MCF 10A (cell line): ENCODE measurements around the gene BMP4. TPM values are rescaled to one million over a fixed set of nuclear protein-coding genes. Genes with fewer than 3 reads are reported as not detected.

Experiments
- BruUV-seq: library from RNA; stranded (reverse); fragments of 400-500 nt; replicated peaks from 2 replicates; lab custom pipeline; 2021; lab: Mats Ljungman, UMichigan
- CTCF ChIA-PET: fragments of 300-600 bp; sonication (Branson Sonifier 250); formaldehyde crosslinking; extraction: SDS; loops from one replicate; lab custom pipeline; 2021; ENCODE audit warnings: antibody characterized with exemption, inconsistent platforms; lab: Yijun Ruan, JAX
- POLR2A ChIA-PET: fragments of 300-600, 350-650 bp; sonication (Branson Sonifier 250); formaldehyde crosslinking; extraction: SDS; loops from one replicate; lab custom pipeline; 2020; ENCODE audit warnings: antibody characterized with exemption, inconsistent platforms; lab: Yijun Ruan, JAX
- DNase-seq: peaks from one replicate; pipeline ENCODE4 v3.0.0-alpha.2; 2018; ENCODE audit not compliant: unreplicated experiment
- H3K27ac Mint-ChIP-seq: one replicate; pipeline ENCODE4 v1.8.0; 2022; ENCODE audit warnings: mild to moderate bottlenecking, low read depth, mixed read lengths; ENCODE audit not compliant: unreplicated experiment
- H3K27me3 Mint-ChIP-seq: one replicate; pipeline ENCODE4 v1.8.0; 2022; ENCODE audit warnings: mixed read lengths; ENCODE audit not compliant: insufficient read depth, unreplicated experiment
- H3K36me3 Mint-ChIP-seq: one replicate; pipeline ENCODE4 v1.8.0; 2022; ENCODE audit warnings: mild to moderate bottlenecking, moderate library complexity, mixed read lengths; ENCODE audit not compliant: insufficient read depth, unreplicated experiment
- H3K4me1 Mint-ChIP-seq: one replicate; pipeline ENCODE4 v1.8.0; 2022; ENCODE audit warnings: mixed read lengths; ENCODE audit not compliant: insufficient read depth, unreplicated experiment
- H3K4me3 Mint-ChIP-seq: one replicate; pipeline ENCODE4 v1.8.0; 2022; ENCODE audit warnings: mild to moderate bottlenecking, moderate library complexity, mixed read lengths; ENCODE audit not compliant: unreplicated experiment
- H3K9me3 Mint-ChIP-seq: one replicate; pipeline ENCODE4 v1.8.0; 2022; ENCODE audit warnings: mixed read lengths; ENCODE audit not compliant: unreplicated experiment
- intact Hi-C: fragments of 100-400 bp; cut with micrococcal nuclease; formaldehyde crosslinking; loops from 2 replicates; pipeline ENCODE4 v1.14.1; 2022
- total RNA-seq: library from RNA; stranded (reverse); gene quantifications from 2 replicates; pipeline ENCODE4 v1.2.3, GENCODE V29; 2022
- TF ChIP-seq, protein P1 (sequence below): fragments of 200-600 bp; IDR thresholded peaks from one replicate; pipeline ENCODE4 v1.8.0; 2022; ENCODE audit warnings: antibody characterized with exemption, mild to moderate bottlenecking; ENCODE audit not compliant: unreplicated experiment

Gene BMP4
- total RNA-seq, 1 experiment from 2014 or later: 0.28 TPM

DNA sequence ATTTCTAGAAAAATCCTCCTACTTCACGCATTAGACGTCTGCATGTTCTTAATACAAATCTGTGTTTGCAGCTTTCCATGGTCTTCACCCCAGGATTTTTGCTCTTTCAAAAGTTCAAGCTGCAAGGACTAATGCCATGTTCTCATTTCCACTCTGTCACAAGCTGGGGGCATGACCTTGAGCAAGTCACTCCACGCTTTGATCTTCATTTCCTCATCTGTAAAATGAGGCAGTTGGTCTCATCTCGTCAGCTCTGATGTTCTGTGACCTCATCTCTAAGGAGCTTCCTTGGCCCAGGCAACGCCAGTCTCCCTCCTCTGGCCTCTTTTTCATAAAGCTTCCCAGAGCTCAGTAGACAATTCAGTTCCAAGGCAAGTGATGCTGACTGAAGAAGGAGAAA, 18.8 kb upstream of the BMP4 start:
- POLR2A ChIA-PET: no interaction called here
- intact Hi-C loops: no loop called here
- no TSS peak for BruUV-seq

DNA sequence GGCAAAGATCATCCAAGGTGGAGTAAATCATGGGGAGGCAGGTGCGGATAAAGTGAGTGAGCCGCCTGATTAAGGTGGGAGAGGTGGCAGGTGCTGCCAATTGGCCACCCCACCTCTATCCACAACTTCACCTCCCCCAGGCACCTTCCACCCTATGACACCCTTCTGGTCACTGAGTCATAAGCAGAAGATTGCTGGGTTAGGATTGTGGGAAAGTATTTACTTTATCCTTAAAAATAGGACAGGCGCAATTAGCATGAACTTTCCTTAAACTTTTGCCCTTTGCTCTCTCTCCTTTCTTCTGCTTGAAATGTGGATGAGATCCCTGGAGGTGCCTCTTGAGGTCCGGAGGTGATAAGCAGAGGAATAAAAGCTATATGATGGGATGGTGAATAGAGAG, 14.9 kb upstream of the BMP4 start:
- DNase-seq: no peak
- no peaks in the 10 kb centered on the region for H3K27me3 Mint-ChIP-seq
- H3K4me1 Mint-ChIP-seq: no peaks in the 10 kb centered on the region
- no peak overlapping the region for H3K27ac Mint-ChIP-seq
- TF ChIP-seq, protein P1, sequence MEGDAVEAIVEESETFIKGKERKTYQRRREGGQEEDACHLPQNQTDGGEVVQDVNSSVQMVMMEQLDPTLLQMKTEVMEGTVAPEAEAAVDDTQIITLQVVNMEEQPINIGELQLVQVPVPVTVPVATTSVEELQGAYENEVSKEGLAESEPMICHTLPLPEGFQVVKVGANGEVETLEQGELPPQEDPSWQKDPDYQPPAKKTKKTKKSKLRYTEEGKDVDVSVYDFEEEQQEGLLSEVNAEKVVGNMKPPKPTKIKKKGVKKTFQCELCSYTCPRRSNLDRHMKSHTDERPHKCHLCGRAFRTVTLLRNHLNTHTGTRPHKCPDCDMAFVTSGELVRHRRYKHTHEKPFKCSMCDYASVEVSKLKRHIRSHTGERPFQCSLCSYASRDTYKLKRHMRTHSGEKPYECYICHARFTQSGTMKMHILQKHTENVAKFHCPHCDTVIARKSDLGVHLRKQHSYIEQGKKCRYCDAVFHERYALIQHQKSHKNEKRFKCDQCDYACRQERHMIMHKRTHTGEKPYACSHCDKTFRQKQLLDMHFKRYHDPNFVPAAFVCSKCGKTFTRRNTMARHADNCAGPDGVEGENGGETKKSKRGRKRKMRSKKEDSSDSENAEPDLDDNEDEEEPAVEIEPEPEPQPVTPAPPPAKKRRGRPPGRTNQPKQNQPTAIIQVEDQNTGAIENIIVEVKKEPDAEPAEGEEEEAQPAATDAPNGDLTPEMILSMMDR: no peak
- intact Hi-C loops: no loop called here
- no peaks in the 10 kb centered on the region for H3K9me3 Mint-ChIP-seq
- no peak overlapping the region for H3K4me3 Mint-ChIP-seq
- CTCF ChIA-PET: interaction anchor here (0.7 kb wide), 1 partner anchor 16 kb away, joined by 3 read pairs; no protein-coding TSS in a partner anchor
- POLR2A ChIA-PET: no interaction called here
- H3K36me3 Mint-ChIP-seq: no peaks in the 10 kb centered on the region
- no TSS peak for BruUV-seq

More for the DNA sequence above, 18.8 kb upstream of the BMP4 start:
- CTCF ChIA-PET: no interaction called here
- H3K9me3 Mint-ChIP-seq: no peaks in the 10 kb centered on the region
- H3K27ac Mint-ChIP-seq: no peak overlapping the region
- H3K36me3 Mint-ChIP-seq: no peaks in the 10 kb centered on the region
- no peak overlapping the region for H3K4me3 Mint-ChIP-seq
- H3K27me3 Mint-ChIP-seq: no peaks in the 10 kb centered on the region
- DNase-seq: no peak
- TF ChIP-seq, protein P1: no peak
- no peaks in the 10 kb centered on the region for H3K4me1 Mint-ChIP-seq

DNA sequence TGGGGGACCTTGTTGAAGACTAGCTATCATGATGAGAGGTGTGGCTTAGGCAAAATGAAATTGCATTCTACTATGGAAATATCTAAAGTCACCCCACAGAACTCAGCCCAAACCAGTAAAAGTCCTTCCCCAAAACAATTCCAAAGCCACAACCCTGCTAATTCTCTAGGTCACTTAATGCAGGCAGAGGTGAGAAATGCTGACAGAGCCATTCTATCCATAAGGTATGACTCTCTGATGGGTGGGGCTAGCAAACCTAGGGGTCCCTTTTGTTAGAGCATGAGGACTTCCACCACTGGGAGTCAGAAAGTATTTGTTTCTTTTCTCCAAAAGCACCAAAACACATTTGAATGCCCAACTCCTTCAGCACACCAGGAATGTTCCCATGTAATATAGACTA, 12.7 kb upstream of the BMP4 start:
- H3K27ac Mint-ChIP-seq: no peak overlapping the region
- DNase-seq: no peak
- intact Hi-C loops: no loop called here
- no peak overlapping the region for H3K4me3 Mint-ChIP-seq
- TF ChIP-seq, protein P1: no peak
- H3K9me3 Mint-ChIP-seq: no peaks in the 10 kb centered on the region
- H3K4me1 Mint-ChIP-seq: no peaks in the 10 kb centered on the region
- POLR2A ChIA-PET: interaction anchor here (0.9 kb wide), 1 partner anchor 12 kb away, joined by 4 read pairs; the partner anchor contains the start of gene BMP4
- no TSS peak for BruUV-seq
- H3K27me3 Mint-ChIP-seq: no peaks in the 10 kb centered on the region
- CTCF ChIA-PET: interaction anchor here (1.2 kb wide), 1 partner anchor 360 kb away, joined by 3 read pairs; no protein-coding TSS in a partner anchor
- no peaks in the 10 kb centered on the region for H3K36me3 Mint-ChIP-seq

DNA sequence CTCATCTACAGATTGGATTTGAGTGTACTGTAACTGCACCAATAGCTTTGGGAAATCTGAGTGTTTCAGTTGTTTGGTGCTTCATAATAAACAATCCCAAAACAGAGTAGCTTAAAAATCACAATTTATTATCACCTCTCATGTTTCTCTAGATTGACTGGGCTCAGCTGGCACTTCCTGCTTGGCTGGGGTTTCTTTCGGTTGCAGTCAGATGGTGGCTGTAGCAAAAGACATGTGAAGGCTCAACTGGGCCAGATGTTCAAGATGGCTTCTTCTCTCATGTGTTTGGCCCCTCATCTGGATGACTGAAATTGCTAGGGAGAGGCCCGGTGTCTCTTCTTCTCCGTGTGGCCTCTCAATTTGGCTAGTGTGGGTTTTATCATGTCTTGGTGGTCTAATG, 12.1 kb upstream of the BMP4 start:
- ChIA-PET POLR2A (interaction anchor here (0.9 kb wide), 1 partner anchor 11 kb away, joined by 4 read pairs; the partner anchor contains the start of gene BMP4), CTCF (no interaction called here)
- H3K36me3 Mint-ChIP-seq: no peaks in the 10 kb centered on the region
- no peaks in the 10 kb centered on the region for H3K4me1 Mint-ChIP-seq
- no TSS peak for BruUV-seq
- intact Hi-C loops: no loop called here
- H3K4me3 Mint-ChIP-seq: no peak overlapping the region
- DNase-seq: no peak
- TF ChIP-seq, protein P1: no peak
- no peak overlapping the region for H3K27ac Mint-ChIP-seq
- no peaks in the 10 kb centered on the region for H3K9me3 Mint-ChIP-seq
- H3K27me3 Mint-ChIP-seq: no peaks in the 10 kb centered on the region
